B cell (primary cell): Measurements from ENCODE around the gene SLC48A1.

ENCODE experiments used
- EZH2 ChIP-seq: IDR thresholded peaks from 2 replicates; pipeline ENCODE4 v1.6.1; 2012; ENCODE audit warnings: borderline replicate concordance, low read depth, mild to moderate bottlenecking, moderate library complexity, low read length; ENCODE audit not compliant: insufficient read depth, poor library complexity, severe bottlenecking
- TF ChIP-seq, protein P1 (sequence below): fragments of 200-600 bp; IDR thresholded peaks from one replicate; pipeline ENCODE4 v1.8.0; 2022; ENCODE audit warnings: antibody characterized with exemption, mild to moderate bottlenecking

DNA sequence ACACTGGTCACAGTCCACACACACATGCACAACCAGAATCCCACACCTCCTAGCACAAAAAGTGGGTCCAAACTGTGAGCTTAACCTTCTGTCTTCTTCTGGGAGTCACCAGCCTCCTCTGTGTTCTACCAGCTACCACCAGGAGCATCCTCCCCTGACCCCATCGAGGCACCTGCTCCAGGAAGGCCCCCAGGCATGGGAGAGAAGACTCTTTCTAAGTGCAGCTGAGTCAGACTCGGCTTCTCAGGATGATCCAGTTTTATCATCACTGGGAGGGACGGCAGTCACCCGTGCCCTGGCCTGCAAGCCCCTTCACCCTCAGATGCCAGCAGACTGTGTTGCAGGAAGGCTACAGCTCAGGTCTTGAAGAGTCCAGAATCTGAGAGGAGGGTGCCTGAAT is 39.9 kb upstream of the SLC48A1 start:
- TF ChIP-seq, protein P1, sequence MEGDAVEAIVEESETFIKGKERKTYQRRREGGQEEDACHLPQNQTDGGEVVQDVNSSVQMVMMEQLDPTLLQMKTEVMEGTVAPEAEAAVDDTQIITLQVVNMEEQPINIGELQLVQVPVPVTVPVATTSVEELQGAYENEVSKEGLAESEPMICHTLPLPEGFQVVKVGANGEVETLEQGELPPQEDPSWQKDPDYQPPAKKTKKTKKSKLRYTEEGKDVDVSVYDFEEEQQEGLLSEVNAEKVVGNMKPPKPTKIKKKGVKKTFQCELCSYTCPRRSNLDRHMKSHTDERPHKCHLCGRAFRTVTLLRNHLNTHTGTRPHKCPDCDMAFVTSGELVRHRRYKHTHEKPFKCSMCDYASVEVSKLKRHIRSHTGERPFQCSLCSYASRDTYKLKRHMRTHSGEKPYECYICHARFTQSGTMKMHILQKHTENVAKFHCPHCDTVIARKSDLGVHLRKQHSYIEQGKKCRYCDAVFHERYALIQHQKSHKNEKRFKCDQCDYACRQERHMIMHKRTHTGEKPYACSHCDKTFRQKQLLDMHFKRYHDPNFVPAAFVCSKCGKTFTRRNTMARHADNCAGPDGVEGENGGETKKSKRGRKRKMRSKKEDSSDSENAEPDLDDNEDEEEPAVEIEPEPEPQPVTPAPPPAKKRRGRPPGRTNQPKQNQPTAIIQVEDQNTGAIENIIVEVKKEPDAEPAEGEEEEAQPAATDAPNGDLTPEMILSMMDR: no peak
- no peak for TF ChIP-seq EZH2
